NCI-H146 treated with DMSO at 0.1 percent for 48 hours (cell line): ENCODE measurements around the gene SLC12A4.
"Not testable (repeated sequence)": the region's sequence is repeated elsewhere in the genome, so short reads cannot be mapped to it uniquely, and the experiment has no call there.

Experiments used
- DNase-seq: peaks from one replicate; lab custom pipeline; 2025; ENCODE audit not compliant: unreplicated experiment; lab: John Stamatoyannopoulos, UW

SLC12A4 gene

DNA sequence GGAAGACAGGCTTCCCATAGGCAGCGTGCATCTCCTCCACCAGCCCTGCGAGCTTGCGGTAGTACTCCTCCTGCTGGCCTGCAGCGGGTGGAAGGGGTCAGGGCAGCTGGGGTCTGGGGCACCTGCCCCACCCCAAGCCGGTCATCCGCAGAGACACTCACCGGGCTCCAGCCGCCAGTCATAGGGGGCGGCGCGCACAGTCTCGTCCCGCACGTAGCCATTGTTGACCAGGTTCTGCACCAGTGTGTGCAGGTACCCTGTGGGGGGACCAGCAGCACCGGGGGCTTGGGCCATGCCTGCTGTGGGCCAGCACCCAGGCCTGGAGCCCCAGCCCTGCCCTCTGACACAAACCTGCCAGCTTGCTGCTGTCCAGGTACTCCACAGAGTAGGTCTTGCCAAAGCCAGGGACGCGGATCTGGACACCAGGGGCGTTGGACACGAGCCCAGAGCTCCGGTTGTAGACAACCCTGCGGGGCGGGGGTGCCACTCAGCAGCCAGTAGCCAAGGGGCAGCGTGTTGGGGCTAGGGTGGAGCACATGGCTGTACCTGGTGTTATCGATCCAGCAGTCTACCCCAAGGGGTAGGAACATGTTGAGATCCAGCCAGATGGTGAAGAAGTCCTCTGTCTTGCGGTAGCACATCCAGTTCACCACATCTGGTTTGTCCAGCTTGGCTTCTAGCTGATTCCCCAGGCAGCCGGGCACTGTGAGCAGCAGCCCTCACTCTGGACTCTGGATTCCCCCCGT lies 25.8 kb downstream of the SLC12A4 start:
- DNase-seq, result no peak

GRCh38 chr16:67942200-67942509 lies 26.3 kb downstream of the SLC12A4 start:
- no peak for DNase-seq

GRCh38 chr16:67941469-67942199 lies 26.8 kb downstream of the SLC12A4 start:
- DNase-seq, result no peak

GRCh38 chr16:67940446-67941089 lies 27.9 kb downstream of the SLC12A4 start:
- no peak for DNase-seq

DNA sequence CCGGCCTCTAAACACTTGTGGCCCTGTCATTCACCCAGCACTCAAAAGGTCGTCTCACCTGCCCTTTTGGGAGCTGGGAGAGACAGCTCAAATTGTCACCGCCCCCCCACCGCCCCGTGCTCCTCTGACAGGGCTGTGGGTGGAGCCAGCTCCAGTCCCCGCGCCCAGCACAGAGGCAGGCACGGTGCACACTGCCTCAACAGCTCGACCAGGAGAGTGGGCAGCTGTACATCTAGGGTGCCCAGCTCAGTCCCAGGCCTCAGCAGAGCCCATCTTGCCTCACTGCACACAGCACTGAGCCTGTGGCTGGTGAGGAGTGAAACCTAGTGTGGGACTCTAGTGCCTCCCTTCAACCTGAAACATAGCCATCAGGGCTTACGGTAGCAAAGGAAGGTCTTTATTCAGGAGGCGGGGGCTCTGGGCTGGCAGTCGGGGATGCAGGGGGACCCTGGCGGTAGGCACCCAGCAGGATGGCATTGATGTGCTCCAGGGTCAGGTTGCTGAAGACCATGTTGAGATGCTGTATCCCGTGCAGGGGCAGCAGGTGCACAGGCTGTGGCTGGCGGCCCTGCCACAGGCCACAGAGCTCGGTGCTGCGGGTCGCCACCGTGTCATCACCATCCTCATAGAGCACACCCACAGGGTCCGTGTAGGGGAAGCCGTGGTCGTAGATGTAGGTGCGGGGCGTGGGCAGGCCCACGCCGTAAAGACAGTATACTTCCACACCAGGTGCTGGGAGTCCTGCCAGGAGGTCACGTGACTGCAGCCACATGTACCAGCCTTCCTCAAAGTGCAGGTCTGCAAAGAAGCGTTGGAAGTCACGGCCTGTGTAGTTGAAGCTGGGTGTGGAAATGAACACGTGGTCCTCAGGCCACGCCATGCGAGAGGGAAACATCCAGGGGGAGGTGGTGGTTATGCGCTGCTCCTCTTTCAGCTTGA lies 28.7 kb downstream of the SLC12A4 start:
- no peak for DNase-seq

DNA sequence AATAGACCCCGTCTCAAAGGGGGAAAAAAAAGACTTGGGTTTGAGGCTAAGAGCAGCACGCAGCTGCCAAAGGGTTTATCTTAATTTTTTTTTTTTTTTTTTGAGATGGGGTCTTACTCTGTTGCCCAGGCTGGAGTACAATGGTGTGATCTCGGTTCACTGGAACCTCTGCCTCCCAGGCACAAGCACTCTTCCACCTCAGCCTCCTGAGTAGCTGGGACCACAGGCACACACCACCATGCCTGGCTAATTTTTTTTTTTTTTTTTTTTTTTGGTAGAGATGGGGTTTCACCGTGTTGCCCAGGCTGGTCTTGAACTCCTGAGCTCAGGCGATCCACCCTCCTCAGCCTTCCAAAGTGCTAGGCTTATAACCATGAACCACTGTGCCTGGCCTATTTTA lies 30.7 kb downstream of the SLC12A4 start:
- DNase-seq, result not testable (repeated sequence)

DNA sequence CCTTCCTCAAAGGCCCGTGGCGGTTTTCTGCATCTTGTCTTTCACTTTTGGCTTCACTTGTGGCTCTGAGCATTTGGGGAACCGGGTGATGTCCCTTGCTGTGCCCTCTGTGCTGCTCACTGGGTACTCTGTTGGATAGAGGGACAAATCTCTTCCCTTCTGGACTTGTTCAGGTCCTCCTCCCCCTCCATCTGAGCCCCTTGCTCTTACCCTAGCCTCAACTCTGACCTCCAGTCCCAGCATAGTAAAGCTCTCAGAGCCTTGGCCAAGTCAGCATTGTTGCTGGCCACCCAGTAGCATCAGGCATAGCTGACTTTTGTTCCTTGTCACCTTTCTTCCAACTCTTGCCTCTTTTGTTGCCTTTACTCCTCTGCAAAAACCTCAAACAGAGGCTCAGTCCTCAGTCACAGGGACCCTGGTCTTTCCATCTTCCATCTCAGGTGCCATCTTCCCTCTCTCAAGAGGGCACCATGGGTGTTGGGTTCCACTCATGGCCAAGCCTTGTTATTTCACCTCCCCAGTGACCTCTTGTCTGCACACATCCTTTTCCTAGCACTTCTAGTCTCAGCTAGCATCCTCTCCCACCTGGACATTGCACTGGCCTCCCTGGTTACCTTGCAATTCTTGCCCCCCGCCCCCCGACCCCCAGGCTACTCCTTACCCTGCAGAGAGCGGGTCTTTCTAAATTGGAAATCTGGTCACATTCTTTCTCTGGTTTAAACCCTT lies 31.4 kb downstream of the SLC12A4 start:
- no peak for DNase-seq

- no peak for DNase-seq
These were observed 32.1 kb downstream of the SLC12A4 start, which contains the start of gene PSMB10 for GRCh38 chr16:67936124-67936879. TSS of gene PSMB10 (minus strand) at chr16:67936850. CDS start at chr16:67936749, 101 bp downstream.

DNA sequence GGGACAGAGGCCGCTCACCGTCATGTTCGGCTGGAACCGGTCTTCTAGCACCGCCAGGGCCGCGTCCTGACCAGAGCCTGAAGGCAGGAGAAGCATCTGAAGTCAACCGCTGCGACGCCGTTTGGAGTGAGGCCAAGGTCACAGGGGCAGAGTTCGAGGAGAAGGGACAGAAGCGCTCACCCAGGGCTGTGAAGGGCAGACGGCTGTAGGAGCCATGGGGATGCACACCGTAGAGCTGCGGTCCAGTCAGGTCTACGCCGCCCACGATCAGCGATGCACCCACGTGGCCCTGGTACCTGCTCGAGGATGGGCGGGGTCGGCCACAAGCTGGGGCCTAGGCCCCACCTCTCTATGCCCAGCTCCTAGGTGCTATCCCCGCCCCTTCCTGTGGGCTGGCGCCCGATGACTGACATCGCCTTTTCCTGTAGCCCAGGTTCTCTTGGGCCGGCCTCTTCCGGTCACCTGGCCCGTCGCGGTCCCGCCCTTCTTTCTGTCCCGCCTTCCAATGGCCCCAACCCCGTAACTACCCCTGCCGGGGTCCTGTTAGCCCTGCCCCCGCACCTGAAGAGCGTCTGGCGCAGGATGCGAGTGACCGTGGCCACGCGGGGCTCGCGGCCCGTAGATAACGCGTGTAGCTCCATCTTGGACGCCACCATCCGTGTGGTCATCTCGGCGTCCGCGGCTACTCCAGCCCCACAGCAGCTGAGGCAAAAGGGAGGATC lies 32.9 kb downstream of the SLC12A4 start:
- DNase-seq, result peak; percentile 91

DNA sequence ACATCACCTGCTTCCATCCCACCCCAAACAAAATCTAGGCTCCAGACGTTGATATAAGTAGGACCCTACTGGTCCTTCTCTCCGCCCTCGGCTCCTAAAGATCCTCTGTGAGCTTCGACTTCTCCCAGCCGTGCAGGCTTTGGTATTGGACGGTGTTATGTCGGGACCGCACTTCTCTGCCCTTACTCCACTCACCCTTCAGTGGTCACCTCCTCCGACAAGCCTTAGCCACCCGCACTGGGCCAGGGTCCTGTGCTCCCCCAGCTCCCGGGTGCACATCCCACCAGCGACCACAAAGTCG lies 33.4 kb downstream of the SLC12A4 start:
- no peak for DNase-seq

- DNase-seq, result no peak
These were observed 33.9 kb downstream of the SLC12A4 start for GRCh38 chr16:67934306-67935100.

DNA sequence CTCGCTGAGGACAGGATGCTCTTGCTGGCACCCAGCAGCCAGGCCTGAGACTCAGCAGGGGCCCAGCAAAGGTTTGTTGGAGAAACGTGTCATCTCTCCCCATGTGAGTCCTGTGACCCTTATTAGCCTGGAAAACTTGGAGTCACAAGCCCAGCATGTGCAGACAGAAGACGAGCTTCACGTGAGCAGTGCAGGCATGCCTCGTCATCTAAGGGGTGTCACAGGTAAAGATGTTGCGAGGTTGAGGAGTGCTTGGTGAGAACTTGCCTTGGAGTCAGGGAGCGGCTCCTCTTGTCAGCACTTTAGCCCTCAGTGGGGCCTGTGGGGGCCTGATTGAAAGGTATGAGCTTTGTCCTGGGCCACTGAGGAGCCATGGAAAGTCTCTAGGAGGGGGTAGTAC lies 34.6 kb downstream of the SLC12A4 start:
- no peak for DNase-seq

- DNase-seq, result no peak
These were observed 36.0 kb downstream of the SLC12A4 start for GRCh38 chr16:67932462-67932840.

GRCh38 chr16:67931712-67932461 lies 36.5 kb downstream of the SLC12A4 start, which contains the start of gene CTRL:
TSS of gene CTRL (minus strand) at chr16:67931862. CDS start at chr16:67931852, 10 bp downstream.
- DNase-seq, result no peak

- DNase-seq, result no peak
These were observed 37.7 kb downstream of the SLC12A4 start for GRCh38 chr16:67930678-67931211.

DNA sequence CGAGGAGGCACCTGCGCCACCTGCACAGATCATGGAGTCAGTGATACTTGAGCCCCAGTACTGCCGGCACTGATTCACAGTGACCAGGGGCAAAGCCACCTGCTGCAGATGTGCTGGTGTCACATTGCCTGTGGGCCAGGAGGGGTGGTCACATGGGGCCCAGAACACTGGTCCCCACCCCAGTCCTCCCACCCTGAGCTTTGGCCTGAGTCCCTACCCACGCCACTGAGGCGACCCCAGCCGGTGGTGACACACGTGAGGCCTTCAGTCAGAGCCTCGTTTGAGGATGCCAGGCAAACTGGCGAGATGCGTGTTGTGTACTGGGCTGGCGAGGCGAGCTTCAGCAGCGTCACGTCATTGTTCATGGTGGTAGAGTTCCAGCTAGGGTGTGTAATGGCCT lies 38.2 kb downstream of the SLC12A4 start:
- no peak for DNase-seq
